ENCODE results near the gene REV3L.
"Not testable (repeated sequence)": the region's sequence is repeated elsewhere in the genome, so short reads cannot be mapped to it uniquely, and the experiment has no call there.

The REV3L gene

GRCh38 chr6:111306104-111306888, 176.7 kb downstream of the REV3L start:
- DNase-seq (ENCODE audit: low read depth), result no peak
- no peak overlapping the region for H3K4me3 ChIP-seq (ENCODE audit: low read depth, low read length)
- TF ChIP-seq POLR2A (IDR thresholded peaks at IDR 0.05; ENCODE audit: extremely low read depth, insufficient read length) (no peak), CTCF (IDR thresholded peaks at IDR 0.05; ENCODE audit: low read depth, low read length) (no peak), MAX (IDR thresholded peaks at IDR 0.05; ENCODE audit: low read depth, low read length) (no peak), MYC (IDR thresholded peaks at IDR 0.05; ENCODE audit: low read depth, low read length) (no peak)

- no peak overlapping the region for H3K4me3 ChIP-seq (ENCODE audit: low read depth, low read length)
These were observed 181.1 kb downstream of the REV3L start for GRCh38 chr6:111301946-111302345.

GRCh38 chr6:111300938-111301800, 181.8 kb downstream of the REV3L start:
- not testable (repeated sequence) for H3K4me3 ChIP-seq (ENCODE audit: low read depth, low read length); DNase-seq (ENCODE audit: low read depth)

More at GRCh38 chr6:111301946-111302345, 181.1 kb downstream of the REV3L start:
- TF ChIP-seq MAX (IDR thresholded peaks at IDR 0.05; ENCODE audit: low read depth, low read length), result no peak
- no peak for TF ChIP-seq MYC (IDR thresholded peaks at IDR 0.05; ENCODE audit: low read depth, low read length)
- TF ChIP-seq POLR2A (IDR thresholded peaks at IDR 0.05; ENCODE audit: extremely low read depth, insufficient read length), result no peak
- TF ChIP-seq CTCF (IDR thresholded peaks at IDR 0.05; ENCODE audit: low read depth, low read length), result no peak
- DNase-seq (ENCODE audit: low read depth), result no peak

- no peak for DNase-seq (ENCODE audit: low read depth)
- H3K4me3 ChIP-seq (ENCODE audit: low read depth, low read length), result no peak overlapping the region
- TF ChIP-seq MYC (IDR thresholded peaks at IDR 0.05; ENCODE audit: low read depth, low read length) (no peak), CTCF (IDR thresholded peaks at IDR 0.05; ENCODE audit: low read depth, low read length) (no peak), MAX (IDR thresholded peaks at IDR 0.05; ENCODE audit: low read depth, low read length) (no peak), POLR2A (IDR thresholded peaks at IDR 0.05; ENCODE audit: extremely low read depth, insufficient read length) (no peak)
These were observed 185.2 kb downstream of the REV3L start for GRCh38 chr6:111297776-111298175.

- no peak for DNase-seq (ENCODE audit: low read depth)
- TF ChIP-seq MYC (IDR thresholded peaks at IDR 0.05; ENCODE audit: low read depth, low read length) (no peak), MAX (IDR thresholded peaks at IDR 0.05; ENCODE audit: low read depth, low read length) (no peak), POLR2A (IDR thresholded peaks at IDR 0.05; ENCODE audit: extremely low read depth, insufficient read length) (no peak), CTCF (IDR thresholded peaks at IDR 0.05; ENCODE audit: low read depth, low read length) (no peak)
- no peak overlapping the region for H3K4me3 ChIP-seq (ENCODE audit: low read depth, low read length)
These were observed 188.5 kb downstream of the REV3L start for GRCh38 chr6:111294374-111294967.
